HCT116 (cell line): ENCODE results near the gene FMN1. TPM values are rescaled to one million over a fixed set of nuclear protein-coding genes. Genes with fewer than 3 reads are reported as not detected.

Experiments used
- ATAC-seq: fragments of 200-7000 bp; cut with Tn5 transposase; 2 replicates; pipeline ENCODE4 v1.9.1; 2020; ENCODE audit warnings: mild to moderate bottlenecking, moderate library complexity
- BruUV-seq: library from RNA; stranded (reverse); fragments of 400-500 nt; replicated peaks from 2 replicates; lab custom pipeline; 2021; lab: Mats Ljungman, UMichigan
- CTCF ChIA-PET: fragments of 300-600 bp; sonication (Branson Sonifier 250); formaldehyde crosslinking; loops from one replicate; lab custom pipeline; 2021; ENCODE audit warnings: antibody characterized with exemption; lab: Charles Lee
- POLR2A ChIA-PET: fragments of 300-600, 350-600 bp; sonication (Branson Sonifier 250); formaldehyde crosslinking; loops from one replicate; lab custom pipeline; 2021; ENCODE audit warnings: antibody characterized with exemption; lab: Charles Lee
- RAD21 ChIA-PET, 2 experiments: fragments of 300-600 bp; sonication (Branson Sonifier 250); formaldehyde crosslinking; loops; one replicate each; lab custom pipeline; 2023; ENCODE audit warnings: low total read pairs in 2 of 2; ENCODE audit not compliant: uncharacterized antibody in 2 of 2, unreplicated experiment in 2 of 2, low non-redundant PET in 1 of 2; lab: Charles Lee
- DNase-seq: peaks from one replicate; pipeline ENCODE4 v3.0.0-alpha.2; 2010; ENCODE audit warnings: low read depth, low spot score
- H2AFZ ChIP-seq: fragments of 200-600 bp; shearing (Covaris generic), sonication (generic); 2 replicates; pipeline ENCODE4 v1.6.1; 2017; ENCODE audit warnings: low read depth, mixed run types, mixed read lengths, antibody characterized with exemption, low read length; ENCODE audit not compliant: poor library complexity, severe bottlenecking
- H3K27ac ChIP-seq: 2 replicates; pipeline ENCODE4 v1.5.1; 2012; ENCODE audit warnings: low read depth, low read length
- H3K27me3 ChIP-seq: fragments of 200-600 bp; sonication (generic); 2 replicates; pipeline ENCODE4 v1.6.1; 2016; ENCODE audit warnings: mixed run types, low read length, mixed read lengths; ENCODE audit not compliant: insufficient read depth
- H3K36me3 ChIP-seq, 2 experiments: fragments of 200-500 bp in 1 of 2; fragments of 200-600 bp in 1 of 2; sonication (Bioruptor generic) in 1 of 2; sonication (generic) in 1 of 2; 2 replicates each; pipeline versions ENCODE4 v1.5.1 to v1.6.1; 2014 to 2016; ENCODE audit warnings: low read length in 2 of 2, inconsistent platforms in 1 of 2, mixed read lengths in 1 of 2, mixed run types in 1 of 2; ENCODE audit not compliant: insufficient read depth in 2 of 2, control insufficient read depth in 1 of 2
- H3K4me1 ChIP-seq, 2 experiments: fragments of 200-600 bp in 1 of 2; sonication (generic) in 1 of 2; 2 replicates each; pipeline versions ENCODE4 v1.5.1 to v1.6.1; 2012 to 2017; ENCODE audit warnings: low read length in 2 of 2, inconsistent platforms in 1 of 2, mild to moderate bottlenecking in 1 of 2, mixed read lengths in 1 of 2, mixed run types in 1 of 2, moderate library complexity in 1 of 2; ENCODE audit not compliant: insufficient read depth in 2 of 2, control insufficient read depth in 1 of 2
- H3K4me2 ChIP-seq: fragments of 200-600 bp; sonication (generic); 2 replicates; pipeline ENCODE4 v1.6.1; 2017; ENCODE audit warnings: mixed run types, low read length, mixed read lengths
- H3K4me3 ChIP-seq, 2 experiments: fragments of 200-600 bp in 1 of 2; sonication (generic) in 1 of 2; replicated peaks in 1 of 2; 2 replicates each; pipeline ENCODE4 v1.5.1; 2011 to 2016; ENCODE audit warnings: low read length in 2 of 2, control low read depth in 1 of 2, low read depth in 1 of 2, mild to moderate bottlenecking in 1 of 2, mixed read lengths in 1 of 2, mixed run types in 1 of 2
- H3K79me2 ChIP-seq: fragments of 200-600 bp; sonication (generic); 2 replicates; pipeline ENCODE4 v1.6.1; 2017; ENCODE audit warnings: mild to moderate bottlenecking, mixed run types, low read length, moderate library complexity, mixed read lengths; ENCODE audit not compliant: insufficient read depth
- H3K9ac ChIP-seq: fragments of 200-600 bp; sonication (generic); 2 replicates; pipeline ENCODE4 v1.6.1; 2016; ENCODE audit warnings: low read length, mixed read lengths
- H3K9me2 ChIP-seq: fragments of 200-600 bp; sonication (generic), shearing (Covaris generic); 2 replicates; pipeline ENCODE4 v1.6.1; 2017; ENCODE audit warnings: mixed run types, mild to moderate bottlenecking, moderate library complexity; ENCODE audit not compliant: insufficient read depth
- H3K9me3 ChIP-seq, 2 experiments: fragments of 200-500 bp in 1 of 2; fragments of 200-600 bp in 1 of 2; sonication (Bioruptor generic) in 1 of 2; sonication (generic) in 1 of 2; 2 replicates each; pipeline ENCODE4 v1.6.1; 2014 to 2017; ENCODE audit warnings: low read length in 2 of 2, mixed read lengths in 2 of 2, inconsistent platforms in 1 of 2, low read depth in 1 of 2, mild to moderate bottlenecking in 1 of 2, mixed run types in 1 of 2, moderate library complexity in 1 of 2; ENCODE audit not compliant: control insufficient read depth in 1 of 2, insufficient read depth in 1 of 2
- H4K20me1 ChIP-seq: fragments of 200-600 bp; sonication (generic), shearing (Covaris generic); 2 replicates; pipeline ENCODE4 v1.6.1; 2017; ENCODE audit warnings: mixed run types, mild to moderate bottlenecking, moderate library complexity; ENCODE audit not compliant: insufficient read depth
- ATF3 ChIP-seq: IDR thresholded peaks from 2 replicates; pipeline ENCODE4 v1.6.1; 2012
- CBX3 ChIP-seq: IDR thresholded peaks from 2 replicates; pipeline ENCODE4 v1.6.1; 2012; ENCODE audit warnings: low read depth
- CEBPB ChIP-seq: IDR thresholded peaks from 2 replicates; pipeline ENCODE4 v1.6.1; 2012; ENCODE audit warnings: low read depth
- ELF1 ChIP-seq: IDR thresholded peaks from 2 replicates; pipeline ENCODE4 v1.6.1; 2012; ENCODE audit warnings: low read depth, borderline replicate concordance
- EZH2 ChIP-seq: fragments of 200-600 bp; sonication (generic); IDR thresholded peaks from 2 replicates; pipeline ENCODE4 v1.6.1; 2017; ENCODE audit warnings: antibody characterized with exemption, mixed run types
- FOSL1 ChIP-seq: IDR thresholded peaks from 2 replicates; pipeline ENCODE4 v1.6.1; 2012; ENCODE audit warnings: low read depth
- JUND ChIP-seq: IDR thresholded peaks from 2 replicates; pipeline ENCODE4 v1.6.1; 2012
- POLR2A ChIP-seq: IDR thresholded peaks from 2 replicates; pipeline ENCODE4 v1.7.0; 2011; ENCODE audit warnings: borderline replicate concordance; ENCODE audit not compliant: insufficient read depth, insufficient read length; ENCODE audit errors: extremely low read depth
- POLR2AphosphoS5 ChIP-seq: IDR thresholded peaks from 2 replicates; pipeline ENCODE4 v1.6.1; 2011; ENCODE audit warnings: mild to moderate bottlenecking, low read depth, low read length, moderate library complexity
- RAD21 ChIP-seq: IDR thresholded peaks from 2 replicates; pipeline ENCODE4 v1.6.1; 2012; ENCODE audit warnings: low read depth, mild to moderate bottlenecking
- REST ChIP-seq: IDR thresholded peaks from 2 replicates; pipeline ENCODE4 v1.6.1; 2012; ENCODE audit warnings: low read depth
- SIN3A ChIP-seq: IDR thresholded peaks from 2 replicates; pipeline ENCODE4 v1.6.1; 2012; ENCODE audit warnings: low read depth
- SP1 ChIP-seq: IDR thresholded peaks from 2 replicates; pipeline ENCODE4 v1.6.1; 2012; ENCODE audit warnings: low read depth
- SRF ChIP-seq: IDR thresholded peaks from 2 replicates; pipeline ENCODE4 v1.6.1; 2012; ENCODE audit warnings: low read depth
- YY1 ChIP-seq: IDR thresholded peaks from 2 replicates; pipeline ENCODE4 v1.6.1; 2011; ENCODE audit warnings: low read length, low read depth, moderate library complexity, mild to moderate bottlenecking; ENCODE audit not compliant: insufficient replicate concordance; ENCODE audit errors: extremely low read depth
- ZBTB33 ChIP-seq: IDR thresholded peaks from 2 replicates; pipeline ENCODE4 v1.6.1; 2011; ENCODE audit warnings: mild to moderate bottlenecking, low read length, moderate library complexity; ENCODE audit not compliant: insufficient replicate concordance; ENCODE audit errors: extremely low read depth
- ZFX ChIP-seq: fragments of 450-650 bp; IDR thresholded peaks from 2 replicates; pipeline ENCODE4 v1.6.1; 2017
- ZNF274 ChIP-seq: fragments of 200-500 bp; sonication (Bioruptor generic); IDR thresholded peaks from 2 replicates; pipeline ENCODE4 v1.6.1; 2014; ENCODE audit warnings: mild to moderate bottlenecking, low read depth, low read length, inconsistent platforms
- intact Hi-C: fragments of 100-400 bp; cut with micrococcal nuclease; formaldehyde crosslinking; loops from 2 replicates; pipeline ENCODE4 v1.10.0; 2022
- total RNA-seq: library from RNA; stranded (reverse); gene quantifications from one replicate; pipeline ENCODE4 v1.2.1, GENCODE V29; 2021; ENCODE audit not compliant: unreplicated experiment

Gene FMN1
- total RNA-seq, 1 experiment from 2014 or later = 0.39 TPM

- no peak overlapping the region for H3K4me3 ChIP-seq
- no peaks in the 10 kb centered on the region for H3K9me3 ChIP-seq
- no peaks in the 10 kb centered on the region for H4K20me1 ChIP-seq
- CTCF ChIA-PET = no interaction called here
- H3K36me3 ChIP-seq = no peaks in the 10 kb centered on the region
- DNase-seq = no peak
- no peak for ATAC-seq
- no peak overlapping the region for H3K27ac ChIP-seq
- POLR2A ChIA-PET = no interaction called here
- H3K27me3 ChIP-seq = no peaks in the 10 kb centered on the region
- RAD21 ChIA-PET = no interaction called here
- no peaks in the 10 kb centered on the region for H3K79me2 ChIP-seq
- no peaks in the 10 kb centered on the region for H3K4me1 ChIP-seq
- H2AFZ ChIP-seq = no peak overlapping the region
- H3K9ac ChIP-seq = no peak overlapping the region
- no peak overlapping the region for H3K4me2 ChIP-seq
- intact Hi-C loops = no loop called here
- H3K9me2 ChIP-seq = no peaks in the 10 kb centered on the region
- no peak for TF ChIP-seq SIN3A
- no peak for TF ChIP-seq ZNF274
- no peak for TF ChIP-seq JUND
- no peak for TF ChIP-seq POLR2A
- no peak for TF ChIP-seq FOSL1
- TF ChIP-seq CEBPB = no peak
- TF ChIP-seq YY1 = no peak
- no peak for TF ChIP-seq ZBTB33
- TF ChIP-seq RAD21 = no peak
- TF ChIP-seq ELF1 = no peak
- no TSS peak for BruUV-seq
These were observed 361.1 kb downstream of the FMN1 start for GRCh38 chr15:32833379-32833821.

- Histone ChIP-seq H3K27ac (no peak overlapping the region), H3K4me2 (no peak overlapping the region), H3K9me3 (no peaks in the 10 kb centered on the region), H3K9ac (no peak overlapping the region), H3K27me3 (no peaks in the 10 kb centered on the region), H4K20me1 (no peaks in the 10 kb centered on the region), H3K79me2 (no peaks in the 10 kb centered on the region), H3K36me3 (no peaks in the 10 kb centered on the region), H3K9me2 (no peaks in the 10 kb centered on the region), H2AFZ (no peak overlapping the region), H3K4me1 (no peaks in the 10 kb centered on the region), H3K4me3 (no peak overlapping the region)
- ChIA-PET POLR2A (no interaction called here), RAD21 (no interaction called here), CTCF (no interaction called here)
- BruUV-seq = no TSS peak
- DNase-seq = no peak
- ATAC-seq = no peak
- intact Hi-C loops = no loop called here
- TF ChIP-seq POLR2A (no peak), SRF (no peak), ZFX (no peak), POLR2AphosphoS5 (no peak), RAD21 (no peak), EZH2 (no peak), ELF1 (no peak), SP1 (no peak), REST (no peak), CBX3 (no peak), ATF3 (no peak)
These were observed 363.0 kb downstream of the FMN1 start for GRCh38 chr15:32831485-32831884.
